Neural progenitor cell (in vitro differentiated cells): ENCODE measurements around the gene CAPZB. TPM values are rescaled to one million over a fixed set of nuclear protein-coding genes. Genes with fewer than 3 reads are reported as not detected.

Experiments
- DNase-seq: peaks from one replicate; pipeline ENCODE4 v3.0.0-alpha.2; 2016; ENCODE audit warnings: low spot score
- H2AFZ ChIP-seq: fragments of 200-600 bp; sonication (generic); replicated peaks from 2 replicates; pipeline ENCODE4 v1.6.1; 2016; ENCODE audit warnings: antibody characterized with exemption
- H3F3A ChIP-seq: fragments of 200-600 bp; sonication (generic); 2 replicates; pipeline ENCODE4 v1.6.1; 2016; ENCODE audit warnings: antibody characterized with exemption, low read depth
- H3K27ac ChIP-seq: fragments of 200-600 bp; sonication (generic); 2 replicates; pipeline ENCODE4 v1.5.1; 2016; ENCODE audit warnings: mild to moderate bottlenecking
- H3K27me3 ChIP-seq: fragments of 200-600 bp; sonication (generic); 2 replicates; pipeline ENCODE4 v1.6.1; 2016; ENCODE audit warnings: mild to moderate bottlenecking, moderate library complexity
- H3K36me3 ChIP-seq: fragments of 200-600 bp; sonication (generic); 2 replicates; pipeline ENCODE4 v1.5.1; 2016
- H3K4me1 ChIP-seq: fragments of 200-600 bp; sonication (generic); 2 replicates; pipeline ENCODE4 v1.6.1; 2016; ENCODE audit warnings: mixed run types
- H3K4me2 ChIP-seq: fragments of 200-600 bp; sonication (generic); 2 replicates; pipeline ENCODE4 v1.6.1; 2016
- H3K4me3 ChIP-seq: fragments of 200-600 bp; sonication (generic); 2 replicates; pipeline ENCODE4 v1.5.1; 2016
- H3K79me2 ChIP-seq: fragments of 200-600 bp; sonication (generic); 2 replicates; pipeline ENCODE4 v1.6.1; 2016; ENCODE audit warnings: low read depth
- H3K9ac ChIP-seq: fragments of 200-600 bp; sonication (generic); 2 replicates; pipeline ENCODE4 v1.6.1; 2016
- H3K9me3 ChIP-seq: fragments of 200-600 bp; sonication (generic); 2 replicates; pipeline ENCODE4 v1.5.1; 2016; ENCODE audit warnings: low read depth
- H4K20me1 ChIP-seq: fragments of 200-600 bp; sonication (generic); 2 replicates; pipeline ENCODE4 v1.6.1; 2016; ENCODE audit warnings: low read depth
- H3K27ac Mint-ChIP-seq: 3 replicates; pipeline ENCODE4 v1.8.0; 2021; ENCODE audit warnings: mixed read lengths
- H3K27me3 Mint-ChIP-seq: 2 replicates; pipeline ENCODE4 v1.8.0; 2022; ENCODE audit warnings: low read depth, mild to moderate bottlenecking, inconsistent platforms, moderate library complexity, mixed read lengths; ENCODE audit not compliant: insufficient read depth
- H3K36me3 Mint-ChIP-seq: 3 replicates; pipeline ENCODE4 v1.8.0; 2021; ENCODE audit warnings: mixed read lengths
- H3K4me1 Mint-ChIP-seq: 3 replicates; pipeline ENCODE4 v1.8.0; 2021; ENCODE audit warnings: mixed read lengths
- H3K4me3 Mint-ChIP-seq: 3 replicates; pipeline ENCODE4 v1.8.0; 2021; ENCODE audit warnings: mild to moderate bottlenecking, moderate library complexity, mixed read lengths
- H3K9me3 Mint-ChIP-seq: 3 replicates; pipeline ENCODE4 v1.8.0; 2020; ENCODE audit warnings: mixed read lengths
- EZH2 ChIP-seq: fragments of 200-600 bp; sonication (generic); IDR thresholded peaks from 2 replicates; pipeline ENCODE4 v1.6.1; 2017; ENCODE audit warnings: antibody characterized with exemption, mild to moderate bottlenecking, moderate library complexity
- EZH2phosphoT487 ChIP-seq: fragments of 200-600 bp; sonication (generic); IDR thresholded peaks from 2 replicates; pipeline ENCODE4 v1.6.1; 2017; ENCODE audit warnings: antibody characterized with exemption
- total RNA-seq: library from RNA; depleted of rRNA; stranded (reverse); fragments of >200 nt; gene quantifications from 2 replicates; pipeline ENCODE4 v1.2.3, GENCODE V29; 2015; ENCODE audit warnings: low replicate concordance
- TF ChIP-seq, protein P1 (sequence below): fragments of 200-600 bp; sonication (generic); IDR thresholded peaks from 2 replicates; pipeline ENCODE4 v1.5.1; 2017; ENCODE audit warnings: antibody characterized with exemption, mild to moderate bottlenecking

The CAPZB gene
- total RNA-seq, 1 donor from 2014 or later: 134 TPM

DNA sequence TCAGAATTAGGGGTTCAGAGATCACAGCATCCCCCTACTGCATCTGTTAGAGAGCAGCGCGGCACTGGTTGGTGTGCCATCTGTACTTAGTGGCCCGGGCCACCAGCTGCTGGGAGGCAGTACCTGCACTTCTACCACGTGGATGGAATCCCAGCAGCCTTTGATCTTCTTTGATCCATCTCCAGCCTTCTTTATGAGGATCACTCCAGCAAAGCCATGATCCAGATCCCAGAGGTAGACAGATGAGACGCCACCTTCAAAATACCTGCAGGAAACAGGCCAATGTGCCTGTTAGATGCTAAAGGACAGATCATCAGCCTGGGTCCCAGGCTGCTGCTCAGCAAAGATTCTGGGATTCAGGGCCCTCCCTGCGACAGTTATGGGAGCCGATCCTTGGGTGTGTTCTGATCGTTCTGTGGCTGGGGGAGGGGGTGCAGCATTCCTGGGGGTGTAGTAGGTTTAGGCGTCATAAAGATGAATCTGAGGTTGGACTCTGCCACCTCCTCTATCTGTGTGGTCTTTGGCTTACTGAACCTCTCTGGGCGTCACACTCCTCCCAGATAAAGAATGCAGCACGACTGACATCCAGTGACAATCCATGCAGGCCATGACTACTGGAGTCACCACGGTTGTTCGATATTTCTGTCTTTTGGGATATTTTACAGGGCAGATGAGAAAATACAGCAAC is 127.9 kb downstream of the CAPZB start:
- Histone ChIP-seq H3K4me1 (peaks cover 5% of the 10 kb centered on the region), H3K79me2 (no peaks in the 10 kb centered on the region), H3K27me3 (no peaks in the 10 kb centered on the region), H3K4me3 (no peak overlapping the region), H3K4me2 (no peak overlapping the region), H4K20me1 (peaks cover 46% of the 10 kb centered on the region), H3K9me3 (no peaks in the 10 kb centered on the region), H3K36me3 (no peaks in the 10 kb centered on the region), H2AFZ (no peak overlapping the region), H3K9ac (no peak overlapping the region), H3F3A (no peaks in the 10 kb centered on the region), H3K27ac (no peak overlapping the region)
- H3K9me3 Mint-ChIP-seq: no peaks in the 10 kb centered on the region
- no peaks in the 10 kb centered on the region for H3K27me3 Mint-ChIP-seq
- H3K36me3 Mint-ChIP-seq: peaks cover 11% of the 10 kb centered on the region
- TF ChIP-seq EZH2phosphoT487 (no peak), EZH2 (no peak)
- TF ChIP-seq, protein P1, sequence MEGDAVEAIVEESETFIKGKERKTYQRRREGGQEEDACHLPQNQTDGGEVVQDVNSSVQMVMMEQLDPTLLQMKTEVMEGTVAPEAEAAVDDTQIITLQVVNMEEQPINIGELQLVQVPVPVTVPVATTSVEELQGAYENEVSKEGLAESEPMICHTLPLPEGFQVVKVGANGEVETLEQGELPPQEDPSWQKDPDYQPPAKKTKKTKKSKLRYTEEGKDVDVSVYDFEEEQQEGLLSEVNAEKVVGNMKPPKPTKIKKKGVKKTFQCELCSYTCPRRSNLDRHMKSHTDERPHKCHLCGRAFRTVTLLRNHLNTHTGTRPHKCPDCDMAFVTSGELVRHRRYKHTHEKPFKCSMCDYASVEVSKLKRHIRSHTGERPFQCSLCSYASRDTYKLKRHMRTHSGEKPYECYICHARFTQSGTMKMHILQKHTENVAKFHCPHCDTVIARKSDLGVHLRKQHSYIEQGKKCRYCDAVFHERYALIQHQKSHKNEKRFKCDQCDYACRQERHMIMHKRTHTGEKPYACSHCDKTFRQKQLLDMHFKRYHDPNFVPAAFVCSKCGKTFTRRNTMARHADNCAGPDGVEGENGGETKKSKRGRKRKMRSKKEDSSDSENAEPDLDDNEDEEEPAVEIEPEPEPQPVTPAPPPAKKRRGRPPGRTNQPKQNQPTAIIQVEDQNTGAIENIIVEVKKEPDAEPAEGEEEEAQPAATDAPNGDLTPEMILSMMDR: no peak
- no peak for DNase-seq
- H3K4me1 Mint-ChIP-seq: peaks cover 11% of the 10 kb centered on the region
- no peak overlapping the region for H3K4me3 Mint-ChIP-seq
- H3K27ac Mint-ChIP-seq: no peak overlapping the region

GRCh38 chr1:19356266-19356665 is 129.1 kb downstream of the CAPZB start:
- H3K27me3 Mint-ChIP-seq: no peaks in the 10 kb centered on the region
- Histone ChIP-seq H3K27ac (no peak overlapping the region), H3K36me3 (no peaks in the 10 kb centered on the region), H3K4me2 (no peak overlapping the region), H4K20me1 (peaks cover 46% of the 10 kb centered on the region), H3F3A (no peaks in the 10 kb centered on the region), H3K9me3 (no peaks in the 10 kb centered on the region), H3K4me1 (peaks cover 5% of the 10 kb centered on the region), H3K9ac (no peak overlapping the region), H3K27me3 (no peaks in the 10 kb centered on the region), H2AFZ (no peak overlapping the region), H3K79me2 (no peaks in the 10 kb centered on the region), H3K4me3 (no peak overlapping the region)
- H3K4me3 Mint-ChIP-seq: no peak overlapping the region
- TF ChIP-seq, protein P1: no peak
- TF ChIP-seq EZH2: no peak
- TF ChIP-seq EZH2phosphoT487: no peak
- H3K9me3 Mint-ChIP-seq: no peaks in the 10 kb centered on the region
- DNase-seq: no peak
- no peak overlapping the region for H3K27ac Mint-ChIP-seq
- H3K4me1 Mint-ChIP-seq: peaks cover 5% of the 10 kb centered on the region
- peaks cover 16% of the 10 kb centered on the region for H3K36me3 Mint-ChIP-seq

DNA sequence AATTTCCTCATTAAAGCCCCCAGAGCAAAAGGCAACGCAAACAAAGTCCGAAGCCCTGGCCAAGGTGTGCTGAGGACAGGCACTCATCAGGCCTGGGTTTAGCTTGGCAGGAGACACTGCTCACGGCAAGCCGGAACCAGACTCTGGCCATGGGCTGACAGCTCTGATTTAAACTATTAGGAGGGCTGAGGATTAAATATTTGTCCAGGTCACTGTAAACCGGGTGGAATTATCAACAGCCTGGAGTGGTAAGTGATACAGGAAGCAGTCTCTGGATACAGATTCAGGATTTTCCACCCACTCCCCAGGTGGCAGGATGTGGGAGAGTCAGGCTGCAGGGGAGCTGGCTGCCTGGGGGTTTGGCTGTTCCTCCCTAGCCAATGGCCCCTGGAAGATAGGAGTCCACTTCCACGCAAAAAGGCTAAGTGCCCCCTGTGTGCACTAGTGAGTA is 130.8 kb downstream of the CAPZB start:
- H3K36me3 ChIP-seq: no peaks in the 10 kb centered on the region

More for the DNA sequence above, 130.8 kb downstream of the CAPZB start:
- no peak overlapping the region for H3K27ac Mint-ChIP-seq
- H3K4me1 Mint-ChIP-seq: no peaks in the 10 kb centered on the region
- H3K4me2 ChIP-seq: no peak overlapping the region
- no peak overlapping the region for H2AFZ ChIP-seq
- TF ChIP-seq EZH2phosphoT487 (no peak), EZH2 (no peak)
- TF ChIP-seq, protein P1: no peak
- H3K27me3 ChIP-seq: no peaks in the 10 kb centered on the region
- H3K9me3 ChIP-seq: no peaks in the 10 kb centered on the region
- H3K36me3 Mint-ChIP-seq: peaks cover 20% of the 10 kb centered on the region
- no peak overlapping the region for H3K27ac ChIP-seq
- H3K27me3 Mint-ChIP-seq: no peaks in the 10 kb centered on the region
- no peak overlapping the region for H3K4me3 ChIP-seq
- no peak overlapping the region for H3K4me3 Mint-ChIP-seq
- peaks cover 32% of the 10 kb centered on the region for H4K20me1 ChIP-seq
- H3K9ac ChIP-seq: no peak overlapping the region
- no peaks in the 10 kb centered on the region for H3F3A ChIP-seq
- DNase-seq: no peak
- peaks cover 5% of the 10 kb centered on the region for H3K4me1 ChIP-seq
- no peaks in the 10 kb centered on the region for H3K79me2 ChIP-seq
- no peaks in the 10 kb centered on the region for H3K9me3 Mint-ChIP-seq
